ENCODE measurements around the gene RNU1-3.
A peak's percentile ranks its signal among the peaks of the same experiment; 100 is the strongest.
"Not testable (repeated sequence)": the region's sequence is repeated elsewhere in the genome, so short reads cannot be mapped to it uniquely, and the experiment has no call there.

The RNU1-3 gene

DNA sequence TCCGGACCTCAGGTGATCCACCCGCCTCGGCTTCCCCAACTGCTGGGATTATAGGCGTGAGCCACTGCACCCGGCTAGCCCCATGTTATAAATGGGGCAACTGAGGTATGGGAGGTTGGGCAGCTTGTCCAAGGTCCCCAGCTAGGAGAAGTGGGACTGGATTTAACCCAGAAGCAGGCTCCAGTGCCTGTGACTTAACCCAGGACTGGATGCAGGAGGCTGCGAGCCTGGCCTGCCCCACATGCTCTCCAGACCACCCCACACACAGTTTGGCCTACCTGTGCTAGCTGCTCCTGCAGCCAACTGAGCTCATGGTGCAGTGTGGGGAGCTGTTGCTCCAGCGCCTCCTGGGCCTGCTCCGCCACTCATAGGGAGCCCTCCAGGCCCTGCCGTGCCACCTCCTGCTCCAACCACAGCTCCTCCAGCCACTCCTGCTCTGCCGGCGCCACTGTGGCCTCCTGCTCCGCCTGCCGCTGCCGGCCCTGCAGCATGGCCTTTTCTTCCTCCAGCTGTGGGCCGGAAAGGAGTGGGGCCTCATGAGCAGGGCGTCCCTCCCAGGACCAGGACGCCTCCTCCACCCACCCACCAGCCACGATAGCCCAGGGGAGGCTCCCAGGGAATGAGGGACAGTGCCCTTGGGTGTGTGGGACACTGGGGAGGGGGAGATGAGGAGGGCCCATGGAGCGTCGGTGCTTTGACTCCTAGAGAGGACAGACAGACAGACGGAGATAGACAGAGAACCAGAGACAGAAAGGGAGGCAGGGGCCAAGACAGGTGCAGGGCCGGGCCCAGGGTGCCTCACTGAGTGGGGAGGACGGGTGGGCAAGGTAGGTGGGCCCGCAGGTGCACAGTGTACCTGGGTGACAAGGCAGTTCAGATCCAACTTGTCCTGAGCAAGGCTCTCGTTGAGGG lies 41.0 kb downstream of the RNU1-3 start:
- no peak for DNase-seq (ENCODE audit: low read depth)

DNA sequence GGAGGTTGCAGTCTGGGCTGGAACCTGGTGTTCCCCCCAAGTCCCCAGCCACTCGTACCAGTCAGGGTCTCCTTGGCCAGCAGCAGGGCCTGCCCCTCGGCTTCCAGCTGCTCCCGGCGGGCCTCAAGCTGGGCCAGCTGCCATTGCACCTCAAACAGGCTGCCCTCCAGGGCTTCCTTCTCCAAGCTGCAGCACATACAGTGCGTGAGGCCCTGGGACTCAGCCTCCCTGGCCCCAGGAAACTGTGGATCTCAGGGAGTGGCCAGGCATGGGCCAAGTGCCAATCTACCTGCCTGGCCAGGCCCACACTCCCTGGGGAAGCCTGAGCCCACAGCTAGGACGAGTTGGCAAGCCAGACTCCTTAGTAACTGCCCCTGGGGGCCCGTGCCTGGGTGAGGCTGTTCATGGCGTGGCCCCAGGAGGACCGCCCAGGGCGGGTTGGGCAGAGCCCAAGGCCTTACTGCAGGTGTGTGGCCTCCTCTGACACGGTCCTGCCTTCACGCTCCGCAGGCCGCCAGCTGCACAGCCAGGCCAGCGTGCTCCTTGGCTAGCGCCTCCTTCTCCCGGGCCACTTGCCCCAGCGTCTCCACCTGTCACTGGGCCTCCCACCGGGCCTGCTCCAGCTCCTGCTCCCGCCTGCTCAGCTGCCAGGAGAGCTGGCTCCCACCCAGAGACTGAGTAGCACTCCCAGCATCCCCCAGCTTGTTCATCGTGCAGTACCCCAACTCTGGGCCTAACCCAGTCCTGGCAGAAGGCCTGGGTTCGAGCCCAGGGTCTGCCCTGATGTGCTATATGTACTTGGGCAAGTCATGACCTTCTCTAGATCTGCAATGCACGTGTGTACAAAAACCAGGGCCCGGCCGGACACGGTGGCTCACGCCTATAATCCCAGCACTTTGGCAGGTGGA lies 42.7 kb downstream of the RNU1-3 start:
- H3K4me3 ChIP-seq (replicated peaks; ENCODE audit: low read depth, low read length); DNase-seq (ENCODE audit: low read depth): not testable (repeated sequence)

More for the DNA sequence above, 41.0 kb downstream of the RNU1-3 start:
- TF ChIP-seq, protein P1, sequence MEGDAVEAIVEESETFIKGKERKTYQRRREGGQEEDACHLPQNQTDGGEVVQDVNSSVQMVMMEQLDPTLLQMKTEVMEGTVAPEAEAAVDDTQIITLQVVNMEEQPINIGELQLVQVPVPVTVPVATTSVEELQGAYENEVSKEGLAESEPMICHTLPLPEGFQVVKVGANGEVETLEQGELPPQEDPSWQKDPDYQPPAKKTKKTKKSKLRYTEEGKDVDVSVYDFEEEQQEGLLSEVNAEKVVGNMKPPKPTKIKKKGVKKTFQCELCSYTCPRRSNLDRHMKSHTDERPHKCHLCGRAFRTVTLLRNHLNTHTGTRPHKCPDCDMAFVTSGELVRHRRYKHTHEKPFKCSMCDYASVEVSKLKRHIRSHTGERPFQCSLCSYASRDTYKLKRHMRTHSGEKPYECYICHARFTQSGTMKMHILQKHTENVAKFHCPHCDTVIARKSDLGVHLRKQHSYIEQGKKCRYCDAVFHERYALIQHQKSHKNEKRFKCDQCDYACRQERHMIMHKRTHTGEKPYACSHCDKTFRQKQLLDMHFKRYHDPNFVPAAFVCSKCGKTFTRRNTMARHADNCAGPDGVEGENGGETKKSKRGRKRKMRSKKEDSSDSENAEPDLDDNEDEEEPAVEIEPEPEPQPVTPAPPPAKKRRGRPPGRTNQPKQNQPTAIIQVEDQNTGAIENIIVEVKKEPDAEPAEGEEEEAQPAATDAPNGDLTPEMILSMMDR (IDR thresholded peaks at IDR 0.05; ENCODE audit: low read length, missing control alignments), result no peak
- no peak overlapping the region for H3K4me3 ChIP-seq (replicated peaks; ENCODE audit: low read depth, low read length)

DNA sequence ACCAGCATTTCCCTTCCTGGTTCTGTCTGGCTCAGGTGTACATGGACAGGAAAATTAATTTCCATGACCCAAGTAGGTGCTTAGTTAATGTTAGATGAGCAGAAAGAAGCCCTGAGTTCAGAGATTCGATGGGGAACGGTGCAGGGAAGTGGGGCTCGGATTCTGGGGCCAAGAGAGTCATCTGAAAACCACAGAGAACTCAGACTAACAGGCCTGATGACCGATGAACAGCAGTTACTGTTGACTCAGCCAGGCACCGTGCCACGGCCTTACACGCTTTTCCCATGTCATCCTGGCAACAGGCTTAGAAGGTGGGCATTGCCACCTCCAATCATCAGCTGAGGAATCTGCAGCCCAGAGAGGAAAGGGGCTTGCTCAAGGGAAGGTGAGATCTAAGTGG lies 43.4 kb downstream of the RNU1-3 start:
- peak; percentile 33 for DNase-seq (ENCODE audit: low read depth)
- not testable (repeated sequence) for H3K4me3 ChIP-seq (replicated peaks; ENCODE audit: low read depth, low read length)

DNA sequence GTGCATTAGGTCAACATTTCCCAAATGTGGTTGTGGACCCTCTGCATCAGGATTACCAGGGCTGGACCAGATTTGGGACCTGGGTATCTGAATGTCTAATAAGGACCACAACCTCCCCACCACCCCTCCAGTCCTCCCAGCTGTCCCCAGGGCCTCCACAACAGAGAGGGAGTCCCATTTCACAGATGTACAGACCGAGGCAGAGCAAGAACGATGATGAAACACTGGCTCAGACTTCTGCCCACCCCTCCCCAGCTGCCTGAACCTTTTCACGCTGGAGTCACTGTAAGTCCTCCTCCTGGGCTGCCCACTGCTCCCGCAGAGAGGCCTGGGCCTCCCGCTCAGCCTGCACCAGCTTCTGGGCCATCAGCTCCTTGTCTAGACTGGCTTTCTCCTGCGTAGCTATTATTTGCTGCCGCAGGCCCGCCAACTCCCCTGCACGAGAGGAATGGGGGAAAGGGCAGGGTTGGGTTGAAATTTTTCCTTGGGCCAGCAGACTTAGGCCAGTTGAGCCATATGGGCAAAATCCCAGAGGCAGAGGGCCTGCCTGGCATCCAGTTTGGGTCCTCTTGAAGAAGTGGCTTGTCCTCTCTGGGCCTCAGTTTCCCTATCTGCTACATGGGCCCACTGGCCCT lies 45.0 kb downstream of the RNU1-3 start:
- DNase-seq (ENCODE audit: low read depth); H3K4me3 ChIP-seq (replicated peaks; ENCODE audit: low read depth, low read length): not testable (repeated sequence)

DNA sequence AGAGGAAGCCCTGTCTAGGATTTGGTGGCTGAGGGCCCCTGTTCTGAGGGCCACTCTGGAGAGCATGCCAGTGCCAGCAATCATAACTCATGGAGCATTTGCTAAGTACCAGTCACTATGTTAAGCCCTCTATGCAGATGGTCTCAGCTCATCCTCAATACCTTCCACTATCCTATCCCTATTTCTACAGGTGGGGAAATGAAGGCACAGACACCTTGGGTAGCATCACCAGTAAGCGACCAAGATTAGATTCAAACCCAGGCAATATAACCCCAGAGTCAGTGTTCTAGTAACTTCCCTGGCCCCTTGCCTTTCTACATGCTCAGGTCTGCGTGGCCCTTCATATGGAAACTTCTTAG lies 45.5 kb downstream of the RNU1-3 start:
- H3K4me3 ChIP-seq (replicated peaks; ENCODE audit: low read depth, low read length), result no peak overlapping the region
- no peak for DNase-seq (ENCODE audit: low read depth)

DNA sequence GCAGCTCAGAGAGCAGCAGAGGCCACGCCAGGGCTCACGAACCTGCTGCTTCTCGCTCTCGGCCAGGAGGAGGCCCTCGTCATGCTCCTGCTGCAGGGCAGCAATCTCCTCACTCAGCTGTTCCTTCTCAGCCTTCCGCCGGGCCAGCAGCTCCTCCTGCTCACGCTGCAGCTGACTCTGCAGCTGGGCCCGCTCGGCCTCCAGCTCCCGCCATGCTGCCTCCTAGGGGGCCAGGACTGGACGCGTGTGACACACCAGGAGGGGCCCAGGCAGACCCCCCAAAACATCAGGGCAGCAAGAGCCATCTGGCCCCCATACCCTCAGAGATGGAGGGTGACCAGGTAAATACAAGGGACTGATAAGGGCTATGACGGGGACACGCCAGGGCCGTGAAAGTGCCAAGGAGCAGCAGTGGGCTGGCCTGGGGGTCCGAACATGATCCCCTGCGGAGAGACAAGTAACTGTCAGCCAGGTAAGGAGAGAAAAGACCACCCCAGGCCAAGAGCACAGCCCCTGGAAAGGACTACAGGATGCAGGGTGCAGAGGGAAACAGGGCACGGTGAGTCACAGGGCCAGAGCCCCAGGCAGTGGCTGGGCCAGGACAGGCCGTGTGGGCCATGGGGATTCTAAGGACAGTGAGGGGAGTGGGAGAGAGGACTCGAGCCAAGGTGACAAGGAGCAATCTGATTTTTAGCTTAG lies 46.8 kb downstream of the RNU1-3 start:
- DNase-seq (ENCODE audit: low read depth); H3K4me3 ChIP-seq (replicated peaks; ENCODE audit: low read depth, low read length): not testable (repeated sequence)

More for the DNA sequence above, 45.5 kb downstream of the RNU1-3 start:
- TF ChIP-seq, protein P1 (IDR thresholded peaks at IDR 0.05; ENCODE audit: low read length, missing control alignments), result no peak

DNA sequence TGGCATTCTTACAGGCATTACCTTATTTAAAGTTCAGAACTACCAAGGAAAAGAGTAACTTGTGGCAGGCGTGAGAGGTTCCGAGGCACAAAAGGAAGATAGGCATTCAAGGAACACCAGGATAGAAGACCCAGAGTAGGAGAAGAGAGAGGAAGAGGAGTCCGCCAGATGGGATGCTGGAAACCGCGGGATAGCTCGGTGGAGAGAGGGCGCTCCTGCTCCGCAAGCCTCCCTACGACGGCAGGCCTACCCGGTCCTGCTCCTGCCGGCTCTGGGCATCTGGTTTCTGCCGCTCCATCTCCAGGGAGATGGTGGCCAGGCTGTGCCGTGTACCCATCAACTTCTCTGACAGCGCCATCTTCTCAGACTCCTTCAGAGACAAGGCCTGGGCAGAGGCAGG lies 48.0 kb downstream of the RNU1-3 start:
- DNase-seq (ENCODE audit: low read depth), result no peak
- H3K4me3 ChIP-seq (replicated peaks; ENCODE audit: low read depth, low read length), result no peak overlapping the region

DNA sequence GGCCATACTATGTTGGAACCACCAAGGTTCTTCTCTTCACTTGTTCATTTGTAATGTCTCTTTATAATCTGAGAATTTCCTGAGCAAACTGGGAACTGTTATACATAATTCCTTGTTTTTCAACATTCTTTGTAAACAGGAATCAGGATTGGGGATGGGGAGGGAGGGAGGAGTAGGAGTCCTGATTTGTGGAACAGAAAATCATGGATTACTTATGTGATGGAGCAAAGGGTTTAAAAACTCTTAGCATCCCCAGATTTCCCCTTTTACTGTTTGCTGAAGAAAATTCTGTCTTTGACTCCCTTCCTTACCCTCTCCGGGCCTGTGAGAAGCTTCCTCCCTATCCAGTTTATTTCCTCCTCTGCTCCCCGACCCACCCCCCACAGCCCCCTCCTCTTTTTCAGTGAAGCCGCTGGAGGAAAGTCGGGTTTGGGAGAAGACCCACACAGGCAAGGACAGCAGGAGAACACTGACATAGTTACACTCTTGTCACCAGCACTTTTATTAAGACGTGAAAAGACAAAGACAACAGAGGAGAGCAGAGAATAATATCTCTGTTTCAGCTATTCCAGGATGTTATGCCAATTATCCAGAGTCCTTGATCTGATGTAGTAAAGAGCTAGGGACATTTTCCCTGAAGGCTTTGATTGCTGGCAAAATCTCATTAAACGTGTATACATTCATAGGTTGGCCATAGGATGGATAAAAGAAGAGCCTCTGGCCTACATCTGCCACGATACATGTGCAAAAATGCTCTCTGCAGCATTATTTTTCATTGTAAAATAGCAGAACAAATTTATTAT lies 48.8 kb downstream of the RNU1-3 start:
- H3K4me3 ChIP-seq (replicated peaks; ENCODE audit: low read depth, low read length), result no peak overlapping the region
- no peak for DNase-seq (ENCODE audit: low read depth)
- TF ChIP-seq, protein P1 (IDR thresholded peaks at IDR 0.05; ENCODE audit: low read length, missing control alignments), result no peak

More for the DNA sequence above, 48.0 kb downstream of the RNU1-3 start:
- TF ChIP-seq, protein P1 (IDR thresholded peaks at IDR 0.05; ENCODE audit: low read length, missing control alignments), result no peak

All from fibroblast of pulmonary artery (primary cell).